Urothelium cell line (cell line): ENCODE results near the gene CCDC192.

Source experiments
- DNase-seq: peaks from one replicate; pipeline ENCODE4 v3.0.0; 2011; ENCODE audit warnings: low spot score, mixed read lengths
- FAIRE-seq: peaks from 2 replicates; lab custom pipeline; 2011; peaks lifted over from hg19 to GRCh38; lab: Jason Lieb, UNC

CCDC192 gene

DNA sequence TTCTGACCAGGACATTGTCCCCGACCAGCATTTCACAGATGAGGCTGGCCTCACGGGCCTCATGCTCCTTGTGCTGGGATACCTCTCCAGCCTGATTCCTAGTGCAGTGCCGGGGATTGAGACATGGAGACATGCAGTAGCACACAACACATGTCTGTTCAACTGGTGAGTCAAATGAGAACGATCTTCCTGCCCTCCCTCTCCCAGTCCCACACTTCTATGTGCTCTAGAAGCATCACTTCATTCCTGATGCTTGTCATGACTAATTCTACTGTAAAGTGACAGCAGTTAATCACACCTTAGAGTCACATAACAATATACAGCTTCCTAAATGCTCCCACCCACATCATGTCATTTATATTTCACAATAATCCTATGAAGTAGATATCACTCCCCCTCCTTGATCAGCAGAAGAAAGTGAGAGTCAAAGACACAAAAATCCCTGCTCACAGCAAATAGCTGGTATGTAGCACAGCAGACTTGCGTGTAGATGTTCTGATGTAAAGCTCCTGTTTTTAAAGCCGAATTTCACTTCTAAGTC lies 101.8 kb downstream of the CCDC192 start:
- FAIRE-seq, result peak; percentile 65
- DNase-seq, result no peak

DNA sequence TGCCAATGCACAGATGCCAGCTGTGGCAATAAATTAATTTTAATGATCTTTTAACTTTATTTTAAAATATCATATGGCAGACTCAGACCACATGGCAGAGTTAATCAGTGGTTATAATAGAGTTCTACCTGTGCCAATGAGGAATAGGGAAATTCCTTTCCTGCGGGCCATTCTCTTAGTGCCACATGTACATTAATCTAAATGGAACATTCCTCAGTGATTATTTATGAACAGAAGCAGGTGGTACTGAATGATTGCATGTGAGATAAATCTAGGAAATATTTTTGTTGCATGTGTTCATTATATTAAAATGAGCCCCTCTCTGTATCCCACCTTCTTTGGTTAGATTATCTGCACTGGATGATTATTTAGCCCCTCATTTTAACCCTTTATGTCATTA lies 102.3 kb downstream of the CCDC192 start:
- DNase-seq (no peak), FAIRE-seq (no peak)

DNA sequence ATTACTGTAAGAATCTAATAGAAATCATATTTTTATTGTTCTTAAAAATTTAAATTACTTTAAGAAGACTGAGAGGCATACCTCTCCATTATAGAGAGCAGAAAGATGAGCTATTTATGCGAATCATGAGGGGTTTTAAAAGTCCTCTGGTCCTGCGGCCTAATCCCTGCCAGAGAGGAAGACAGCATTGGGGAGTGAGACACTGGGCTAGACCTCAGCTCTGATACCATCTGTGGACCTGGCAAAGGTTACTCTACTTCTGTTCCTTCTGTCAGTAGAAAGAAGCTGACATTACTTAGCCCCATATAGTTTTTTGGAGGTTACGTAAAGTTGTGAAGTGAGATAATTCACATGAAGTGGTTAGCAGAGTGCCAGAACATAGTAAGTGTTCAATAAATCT lies 103.6 kb downstream of the CCDC192 start:
- FAIRE-seq, result no peak
- no peak for DNase-seq

DNA sequence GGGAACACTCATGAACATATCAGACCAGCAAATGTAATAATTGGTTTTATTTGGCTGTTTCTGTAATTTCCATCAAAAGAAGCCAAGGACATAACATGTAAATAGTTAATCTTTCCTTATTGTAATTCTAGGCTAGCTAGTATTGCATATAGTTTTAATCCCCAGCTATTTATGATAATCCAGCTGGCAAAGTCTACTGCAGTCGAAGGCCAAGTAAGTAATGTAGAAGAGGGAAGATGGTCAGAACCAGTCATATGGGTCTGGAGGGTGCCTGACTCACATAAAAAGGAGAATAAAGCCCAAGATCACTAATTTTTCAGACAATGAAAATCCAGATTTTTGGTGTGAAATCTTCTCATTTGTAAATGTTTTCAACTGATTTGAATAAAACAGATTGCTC lies 106.3 kb downstream of the CCDC192 start:
- FAIRE-seq, result no peak

DNA sequence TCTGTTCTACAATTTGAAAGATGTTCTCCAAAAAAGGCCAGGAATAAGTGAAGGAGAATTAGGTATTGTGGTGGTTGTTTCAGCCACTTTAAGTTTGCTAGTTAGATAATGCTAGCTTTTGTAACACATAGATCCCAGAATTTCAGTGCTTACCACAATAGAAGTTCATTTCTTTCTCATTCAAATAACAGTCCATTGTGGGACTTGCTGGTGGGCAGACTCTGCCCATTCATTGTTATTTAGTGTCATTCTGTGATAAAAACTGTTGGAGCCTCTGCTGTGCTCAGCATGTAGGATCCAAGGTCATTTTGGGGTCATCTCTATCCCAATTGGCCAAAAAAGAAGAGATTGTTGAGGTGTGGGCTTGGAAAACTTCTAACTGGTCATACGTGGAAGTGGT lies 106.8 kb downstream of the CCDC192 start:
- DNase-seq, result no peak
- FAIRE-seq, result no peak

More for the DNA sequence above, 106.3 kb downstream of the CCDC192 start:
- DNase-seq, result no peak

DNA sequence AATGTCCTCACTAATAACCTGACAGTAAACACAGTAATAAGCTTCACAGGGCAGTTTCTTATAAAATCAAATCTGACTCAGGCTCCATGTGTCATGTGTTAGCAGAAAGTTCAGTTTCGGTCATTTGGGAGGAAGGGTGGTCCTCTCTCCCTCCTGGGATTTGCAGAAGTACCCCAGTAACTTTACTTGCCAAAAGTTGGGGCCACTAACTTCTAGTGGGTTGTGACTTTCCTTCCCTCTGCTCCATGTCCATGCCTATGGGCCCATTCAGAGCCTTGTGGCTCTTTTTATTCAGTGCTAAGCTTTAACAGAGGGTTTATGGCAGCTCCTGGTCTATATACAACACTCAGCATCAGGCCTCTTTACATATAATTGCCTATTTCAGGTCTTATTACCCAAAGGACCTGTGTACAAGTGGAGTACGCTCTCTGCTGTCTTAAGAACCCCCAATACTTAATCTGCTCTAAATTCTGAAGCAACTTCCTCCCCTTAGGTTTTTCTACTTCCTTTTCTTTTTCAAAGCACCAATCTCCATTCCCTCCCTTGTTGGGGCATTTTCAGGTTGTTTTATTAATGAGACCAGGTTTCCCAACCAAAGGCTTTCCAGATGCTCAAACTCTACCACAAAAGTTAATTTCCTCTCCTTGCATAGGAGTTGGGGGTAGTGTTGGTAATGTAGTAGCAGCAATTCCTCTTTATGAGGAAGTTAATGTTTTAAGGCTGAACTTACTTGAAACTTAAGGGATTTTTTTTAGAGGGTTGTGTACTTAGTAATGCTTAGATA lies 107.7 kb downstream of the CCDC192 start:
- FAIRE-seq, result no peak
- no peak for DNase-seq

DNA sequence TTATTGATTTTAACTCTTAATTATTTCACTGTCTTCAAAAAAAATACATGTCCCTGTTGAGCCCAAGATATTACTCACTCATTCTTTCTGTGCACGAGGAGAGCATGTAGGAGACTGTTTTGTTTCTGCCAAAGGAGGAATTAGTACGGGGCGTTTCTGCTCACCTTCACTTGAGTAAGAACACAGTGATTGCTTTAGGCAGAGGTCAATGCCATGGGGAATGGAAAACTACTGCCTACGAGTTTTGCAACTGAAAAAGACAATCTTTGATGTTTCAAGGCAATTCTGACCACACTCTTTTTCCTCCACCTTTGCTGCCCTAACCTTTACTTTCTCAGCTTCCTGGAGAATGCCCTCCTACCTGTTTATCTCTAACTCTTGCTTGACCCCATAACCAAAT lies 109.4 kb downstream of the CCDC192 start:
- FAIRE-seq (no peak), DNase-seq (no peak)

DNA sequence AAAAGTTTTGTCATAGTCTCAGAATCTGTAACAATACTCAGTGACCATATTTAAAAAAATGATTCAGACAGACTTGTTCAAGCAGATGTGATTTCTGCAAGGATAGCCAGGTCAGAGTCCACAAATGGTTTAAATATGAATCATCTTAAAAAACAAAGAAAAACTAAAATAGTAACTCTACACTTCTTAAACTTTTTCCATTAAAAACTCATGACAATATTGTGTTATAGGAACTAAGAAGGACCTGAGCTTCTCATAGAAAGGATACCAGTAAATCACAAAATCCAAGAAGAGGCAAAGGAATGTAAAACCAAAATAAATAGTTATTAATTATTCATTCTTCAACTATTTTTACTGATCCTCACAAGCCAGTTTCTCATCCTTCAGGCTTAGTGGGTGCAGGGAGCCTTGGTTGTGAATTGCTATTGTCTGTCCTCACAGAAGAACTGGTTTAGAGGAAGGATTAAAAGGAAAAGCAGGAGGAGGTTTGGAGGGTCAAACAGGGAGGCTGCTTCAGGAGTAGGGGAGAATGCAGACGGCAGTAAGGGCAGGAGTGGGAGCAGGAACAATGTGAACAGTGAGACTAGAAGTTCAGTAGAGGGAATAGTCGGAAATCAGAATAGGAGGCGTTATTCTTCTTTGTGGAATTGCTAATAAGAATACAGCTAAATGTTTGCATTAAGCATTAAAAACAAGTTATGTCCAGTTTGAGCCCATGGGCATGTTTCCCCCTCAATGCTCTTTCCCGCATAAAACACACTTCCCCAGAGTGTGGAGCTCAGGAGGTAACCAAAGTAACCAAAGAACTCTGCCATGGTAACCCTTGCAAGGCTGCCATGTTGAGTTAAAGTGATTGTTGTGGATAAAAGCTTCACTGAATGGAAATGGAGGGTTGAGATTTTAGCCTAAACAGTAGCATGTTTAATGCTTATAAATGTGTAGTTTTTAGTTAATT lies 110.7 kb downstream of the CCDC192 start:
- FAIRE-seq (no peak), DNase-seq (peak; percentile 35)

DNA sequence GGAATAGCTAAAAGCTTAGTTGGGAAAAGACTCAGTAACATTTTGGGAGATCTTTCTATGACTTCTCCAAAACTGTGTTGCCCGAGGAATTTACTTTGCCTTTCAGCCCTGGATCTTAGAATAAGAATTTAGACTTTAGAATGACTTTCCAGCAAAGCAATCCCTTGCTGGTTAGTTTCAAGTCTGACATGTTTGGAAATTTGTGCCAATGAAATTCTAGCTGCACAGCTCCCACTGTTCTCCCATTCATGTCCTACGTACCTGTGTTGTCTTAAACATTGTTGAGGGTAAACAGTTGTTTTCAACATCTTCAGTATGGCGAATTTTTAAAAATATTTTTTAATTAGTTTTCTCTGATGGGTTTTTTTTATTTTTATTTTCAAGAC lies 111.4 kb downstream of the CCDC192 start:
- DNase-seq, result no peak
- FAIRE-seq, result no peak

DNA sequence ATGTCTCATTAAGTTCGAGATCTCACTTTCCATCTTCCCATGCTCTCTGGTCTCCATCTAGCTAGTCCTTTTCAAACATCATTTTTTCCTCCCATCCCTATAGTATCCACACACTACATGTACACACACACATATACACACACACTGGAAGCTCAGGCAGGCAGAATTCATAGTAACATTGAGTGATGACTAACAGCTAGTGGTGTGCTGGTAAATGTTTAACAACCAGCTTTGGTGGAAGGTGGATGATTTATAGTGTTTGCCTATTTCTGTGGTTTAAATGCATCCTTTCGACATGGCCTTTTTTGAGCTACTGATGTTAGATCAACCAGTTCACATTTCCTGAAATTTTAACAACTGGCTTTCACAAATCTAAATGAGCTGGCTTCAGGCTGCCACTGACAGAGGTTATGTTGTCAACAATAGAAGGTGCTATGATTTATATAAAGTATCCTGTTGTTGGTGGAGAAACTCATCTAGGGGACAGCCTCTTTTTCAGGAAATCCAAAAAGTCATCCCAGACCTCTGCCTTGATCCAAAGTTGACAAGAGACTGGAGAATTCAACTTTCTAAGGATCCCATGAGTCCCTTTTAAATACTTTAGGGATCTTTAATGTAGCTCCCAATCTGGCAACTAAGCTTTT lies 117.8 kb downstream of the CCDC192 start:
- DNase-seq (no peak), FAIRE-seq (no peak)

DNA sequence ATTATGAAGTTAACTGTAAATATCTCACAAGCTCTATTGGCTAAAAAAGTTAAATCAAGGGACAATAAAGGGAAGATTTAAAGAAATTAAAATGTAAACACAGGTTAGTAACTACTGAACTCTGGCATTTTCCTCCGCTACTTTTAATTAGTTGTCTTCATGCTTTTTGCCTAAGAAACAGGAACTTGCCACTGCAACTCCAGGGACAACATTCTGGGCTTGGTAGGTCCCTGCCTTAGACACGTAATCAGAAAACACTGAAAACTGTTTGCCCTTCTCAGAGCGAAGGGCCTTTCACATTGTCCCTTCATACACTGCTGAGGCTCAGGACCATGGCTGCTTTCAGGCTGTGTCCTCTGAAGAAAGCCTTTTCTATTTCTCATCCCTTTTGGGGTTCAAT lies 118.7 kb downstream of the CCDC192 start:
- FAIRE-seq, result no peak
- no peak for DNase-seq

DNA sequence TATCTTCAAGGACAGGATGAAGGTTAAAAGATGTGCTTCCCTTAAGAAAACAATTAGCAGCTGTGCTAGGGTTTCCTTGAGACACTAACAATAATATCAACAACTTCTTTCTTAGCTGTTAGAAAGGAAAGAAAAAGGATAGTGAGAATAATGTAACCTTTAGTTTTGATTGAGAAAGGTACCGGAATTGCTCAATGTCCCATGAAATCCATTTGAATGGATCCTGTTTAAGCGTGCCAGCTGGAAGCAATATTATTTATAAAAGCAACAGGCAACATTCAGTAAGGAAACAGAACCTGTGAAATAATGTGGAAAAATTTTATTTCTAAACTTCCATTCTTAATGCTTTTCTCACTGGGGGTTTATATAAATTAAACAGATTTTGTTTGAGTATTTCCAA lies 120.9 kb downstream of the CCDC192 start:
- no peak for DNase-seq
- no peak for FAIRE-seq

DNA sequence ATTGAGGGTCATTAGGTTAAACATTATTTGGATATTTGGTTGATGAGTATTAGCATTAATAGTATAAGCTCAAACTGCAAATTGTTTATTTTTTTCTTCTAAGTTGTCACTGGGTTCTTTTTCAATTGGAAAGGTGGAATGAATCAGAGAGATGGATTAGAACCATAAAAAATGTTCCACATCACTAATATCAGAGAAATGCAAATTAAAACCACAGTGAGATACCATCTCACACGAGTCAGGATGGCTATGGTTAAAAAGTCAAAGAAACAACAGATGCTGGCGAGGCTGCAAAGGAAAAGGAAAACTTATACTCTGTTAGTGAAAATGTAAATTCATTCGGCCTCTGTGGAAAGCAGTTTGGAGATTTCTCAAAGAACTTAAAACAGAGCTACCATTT lies 122.8 kb downstream of the CCDC192 start:
- DNase-seq (no peak), FAIRE-seq (no peak)

DNA sequence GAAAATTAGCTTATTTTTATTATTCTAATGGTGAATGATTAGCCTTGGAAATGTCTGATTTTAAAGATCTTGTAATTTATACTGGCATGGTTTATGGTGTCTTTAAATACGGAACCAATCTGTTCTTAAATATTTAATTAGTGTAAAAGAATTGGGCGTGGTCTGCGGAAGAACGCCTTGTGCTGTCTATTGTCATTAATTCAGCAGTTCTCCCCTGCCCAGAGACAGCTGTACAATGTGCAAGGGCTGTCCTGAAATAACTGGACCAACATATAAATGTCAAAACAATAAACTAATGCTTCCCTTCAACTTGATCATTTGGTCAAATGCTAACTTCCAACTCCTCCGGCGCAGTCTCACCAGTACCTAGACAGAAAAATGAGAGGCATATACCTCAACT lies 124.3 kb downstream of the CCDC192 start:
- FAIRE-seq (no peak), DNase-seq (no peak)

DNA sequence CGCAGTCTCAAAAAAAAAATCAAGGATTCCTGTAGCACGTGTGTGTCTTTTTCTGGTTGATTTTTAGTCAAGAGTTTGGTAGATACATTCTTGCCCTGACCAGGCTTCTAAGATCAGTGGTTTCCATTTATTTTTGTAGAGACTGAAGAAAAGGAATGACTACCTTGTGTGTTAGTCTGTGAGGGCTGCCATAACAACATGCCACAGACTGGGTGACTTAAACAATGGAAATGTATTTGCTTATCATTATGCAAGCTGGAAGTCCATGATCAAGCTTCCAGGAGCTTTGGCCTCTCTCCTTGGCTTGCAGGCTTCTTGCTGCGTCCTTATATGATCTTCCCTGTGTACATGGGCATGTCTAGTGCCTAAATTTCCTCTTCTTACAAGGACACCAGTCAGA lies 127.0 kb downstream of the CCDC192 start:
- FAIRE-seq (no peak), DNase-seq (no peak)

DNA sequence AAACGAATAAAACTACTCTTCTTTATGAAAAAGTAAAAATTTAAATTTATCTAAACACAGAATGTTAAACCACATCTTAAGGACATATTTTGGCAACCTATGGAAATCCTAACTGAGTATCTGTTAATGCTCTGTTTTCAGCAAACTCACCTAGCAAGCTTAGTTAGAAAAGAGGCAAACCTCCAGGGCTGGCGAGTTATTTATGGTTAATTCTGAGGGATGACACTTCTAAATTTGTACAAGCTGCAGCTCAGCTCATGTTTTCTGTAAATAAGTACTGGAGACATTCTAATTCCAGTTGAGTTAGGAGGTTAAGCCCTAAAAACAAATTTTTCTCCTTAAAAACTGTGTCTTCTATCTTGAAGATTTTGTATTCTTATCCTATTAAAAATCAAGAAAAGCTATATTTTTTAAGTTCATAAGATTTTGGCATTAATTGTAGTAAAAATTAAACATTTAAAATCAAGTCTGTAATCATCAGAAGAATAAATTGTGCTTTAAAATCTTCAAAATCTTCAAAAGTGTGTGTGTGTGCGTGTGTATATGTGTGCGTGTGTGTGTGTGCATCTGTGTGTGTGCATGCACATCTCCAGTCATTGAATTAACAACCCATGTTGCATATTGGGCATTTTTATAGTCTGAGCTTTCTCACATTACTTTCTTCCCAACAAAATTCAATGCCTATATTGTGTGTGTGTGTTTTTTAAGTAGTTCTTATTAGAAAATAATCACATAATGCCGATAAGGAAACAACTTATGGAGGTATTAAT lies 127.8 kb downstream of the CCDC192 start:
- FAIRE-seq, result no peak

DNA sequence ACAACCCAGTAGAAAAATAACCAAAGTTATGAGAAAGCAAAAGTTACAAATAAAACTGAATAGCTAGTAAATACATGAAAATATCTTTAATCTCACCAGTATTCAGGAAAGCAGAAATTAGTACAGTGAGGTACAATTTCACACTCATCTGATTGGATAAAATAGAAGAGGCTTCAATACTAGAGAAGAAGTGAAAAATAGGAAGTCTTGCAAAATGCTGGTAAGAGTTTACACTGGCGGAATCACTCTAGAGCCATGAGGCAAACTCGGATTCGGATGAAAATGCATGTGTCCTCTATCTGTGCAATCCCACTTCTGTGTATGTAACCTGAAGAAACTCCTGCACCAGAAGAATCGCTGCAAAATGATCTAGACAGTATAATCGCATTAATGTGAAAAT lies 128.9 kb downstream of the CCDC192 start:
- DNase-seq (no peak), FAIRE-seq (no peak)

More for the DNA sequence above, 127.8 kb downstream of the CCDC192 start:
- no peak for DNase-seq

DNA sequence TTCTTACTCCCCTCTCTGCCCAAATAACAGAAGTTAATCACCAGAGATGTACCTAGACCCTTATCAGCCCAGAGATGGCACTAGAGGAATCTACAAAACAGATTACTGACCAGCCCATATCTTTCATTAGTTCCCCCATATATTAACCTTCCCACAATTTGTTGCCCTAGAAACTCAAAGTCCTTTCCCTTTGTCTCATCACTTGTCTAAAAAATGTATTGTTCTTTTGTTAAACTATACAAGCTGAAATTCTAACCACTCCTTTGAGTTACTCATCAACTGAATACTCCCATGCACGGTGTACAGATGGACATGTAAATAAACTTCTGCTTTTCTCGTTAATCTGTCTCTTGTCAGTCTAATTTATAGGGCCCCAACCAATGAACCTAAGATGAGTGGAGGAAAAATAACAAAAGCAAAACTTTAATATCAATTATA lies 130.9 kb downstream of the CCDC192 start:
- FAIRE-seq (no peak), DNase-seq (no peak)

DNA sequence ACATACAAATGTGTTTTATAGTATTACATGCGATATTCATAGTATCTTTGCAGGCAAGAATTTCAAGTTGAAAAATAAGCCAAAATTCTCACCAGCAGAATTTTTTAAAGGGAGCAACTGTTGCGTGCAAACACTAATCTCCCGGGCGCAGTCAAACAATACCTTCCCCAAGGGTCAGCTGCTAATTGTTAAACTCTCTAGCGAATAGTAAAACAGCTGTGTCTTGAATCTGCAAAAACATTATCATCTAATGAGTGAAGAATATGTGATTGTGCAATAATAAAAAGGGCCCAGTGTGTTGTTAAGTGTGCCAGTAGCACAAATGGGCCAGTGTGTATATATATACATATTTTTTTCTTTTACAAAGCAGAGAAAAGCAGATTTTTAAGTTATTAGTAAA lies 131.4 kb downstream of the CCDC192 start:
- DNase-seq (no peak), FAIRE-seq (no peak)

DNA sequence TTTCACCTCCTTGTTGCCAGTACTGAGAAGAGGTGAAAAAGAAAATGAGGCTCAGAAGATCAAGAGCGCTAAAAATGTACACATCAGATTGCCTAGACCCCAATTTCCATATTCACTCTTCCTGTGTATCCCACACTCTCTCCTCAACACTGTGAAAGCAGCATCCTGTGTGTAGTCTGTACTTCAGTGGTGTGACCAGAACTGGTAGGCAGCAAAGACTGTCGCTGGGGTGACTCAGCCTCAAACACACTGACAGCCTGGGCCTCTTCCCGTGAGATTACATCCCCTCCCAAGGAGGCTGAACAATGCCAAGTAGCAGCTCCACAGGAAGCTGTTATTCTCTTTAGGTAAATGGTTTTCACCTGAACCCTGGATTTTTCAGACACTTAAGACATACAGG lies 135.5 kb downstream of the CCDC192 start:
- no peak for FAIRE-seq
- peak; percentile 47 for DNase-seq
